Astrocyte of the spinal cord (primary cell): Measurements from ENCODE around the gene OR13J1.

Experiments
- DNase-seq: peaks from one replicate; pipeline ENCODE4 v3.0.0; 2011; ENCODE audit warnings: low read depth, low spot score
- H3K4me3 ChIP-seq: 2 replicates; pipeline ENCODE4 v1.5.1; 2011; ENCODE audit warnings: low read depth, mild to moderate bottlenecking, low read length, moderate library complexity
- CTCF ChIP-seq: IDR thresholded peaks from 2 replicates; pipeline ENCODE4 v1.5.1; 2012; ENCODE audit warnings: low read depth, mild to moderate bottlenecking, low read length, inconsistent platforms
- in situ Hi-C: cut with HindIII; loops from 2 replicates; pipeline ENCODE4 v1.10.0; 2017; ENCODE audit warnings: low sequenced_read_pairs

Gene OR13J1

GRCh38 chr9:35826071-35826701 is 44.0 kb downstream of the OR13J1 start:
- DNase-seq = peak; percentile 81
- H3K4me3 ChIP-seq = no peak overlapping the region
- in situ Hi-C loops = no loop called here
- TF ChIP-seq CTCF = peak; percentile 82

GRCh38 chr9:35822926-35823325 is 47.3 kb downstream of the OR13J1 start:
- no peak for DNase-seq
- in situ Hi-C loops = no loop called here
- no peak for TF ChIP-seq CTCF
- no peak overlapping the region for H3K4me3 ChIP-seq

GRCh38 chr9:35820076-35820475 is 50.1 kb downstream of the OR13J1 start:
- DNase-seq = peak; percentile 56
- H3K4me3 ChIP-seq = no peak overlapping the region
- in situ Hi-C loops = no loop called here
- TF ChIP-seq CTCF = no peak
